IMR-90 (cell line): Measurements from ENCODE around the gene TIMELESS. TPM values are rescaled to one million over a fixed set of nuclear protein-coding genes. Genes with fewer than 3 reads are reported as not detected.

Experiments
- ATAC-seq: fragments of 200-7000 bp; cut with Tn5 transposase; 2 replicates; pipeline ENCODE4 v1.9.1; 2020; ENCODE audit warnings: low read depth, mild to moderate bottlenecking, moderate library complexity
- BruUV-seq: library from RNA; stranded (reverse); fragments of 400-500 nt; replicated peaks from 2 replicates; lab custom pipeline; 2021; lab: Mats Ljungman, UMichigan
- CTCF ChIA-PET: fragments of 300-600 bp; formaldehyde crosslinking; extraction: SDS; loops from one replicate; lab custom pipeline; 2021; ENCODE audit warnings: antibody characterized with exemption; lab: Yijun Ruan, JAX
- POLR2A ChIA-PET: fragments of 300-600 bp; sonication (Branson Sonifier 250); formaldehyde crosslinking; loops from one replicate; lab custom pipeline; 2022; ENCODE audit warnings: antibody characterized with exemption; ENCODE audit not compliant: unreplicated experiment; lab: Charles Lee
- DNase-seq: peaks from one replicate; pipeline ENCODE4 v3.0.0; 2013
- H2AFZ ChIP-seq: replicated peaks from 2 replicates; pipeline ENCODE3; 2013; ENCODE audit warnings: low read length, mild to moderate bottlenecking; ENCODE audit not compliant: poor library complexity
- H2AK5ac ChIP-seq: 2 replicates; pipeline ENCODE4 v1.6.1; 2013; ENCODE audit warnings: low read depth, low read length, inconsistent platforms
- H2AK9ac ChIP-seq: replicated peaks from 2 replicates; pipeline ENCODE3; 2013; ENCODE audit warnings: mild to moderate bottlenecking, low read depth, low read length, moderate library complexity; ENCODE audit not compliant: poor library complexity
- H2BK120ac ChIP-seq: 2 replicates; pipeline ENCODE4 v1.6.1; 2013; ENCODE audit warnings: low read depth, low read length, inconsistent platforms
- H2BK15ac ChIP-seq: 3 replicates; pipeline ENCODE4 v1.6.1; 2013; ENCODE audit warnings: low read depth, low read length, inconsistent platforms
- H2BK20ac ChIP-seq: 2 replicates; pipeline ENCODE4 v1.6.1; 2013; ENCODE audit warnings: low read depth, mild to moderate bottlenecking, inconsistent platforms, low read length, moderate library complexity
- H2BK5ac ChIP-seq: 2 replicates; pipeline ENCODE4 v1.6.1; 2013; ENCODE audit warnings: mild to moderate bottlenecking, low read depth, low read length, inconsistent platforms; ENCODE audit not compliant: poor library complexity, severe bottlenecking
- H3K14ac ChIP-seq: replicated peaks from 2 replicates; pipeline ENCODE4 v1.6.1; 2013; ENCODE audit warnings: low read depth, low read length, inconsistent platforms
- H3K18ac ChIP-seq: 2 replicates; pipeline ENCODE4 v1.6.1; 2013; ENCODE audit warnings: low read depth, low read length, control low read depth
- H3K23ac ChIP-seq: 2 replicates; pipeline ENCODE4 v1.6.1; 2013; ENCODE audit warnings: low read depth, low read length, inconsistent platforms
- H3K27ac ChIP-seq: 2 replicates; pipeline ENCODE4 v1.5.1; 2013; ENCODE audit warnings: mild to moderate bottlenecking, control low read depth, low read length; ENCODE audit not compliant: insufficient read depth
- H3K27me3 ChIP-seq: 2 replicates; pipeline ENCODE4 v1.6.1; 2013; ENCODE audit warnings: low read length; ENCODE audit not compliant: control insufficient read depth, insufficient read depth
- H3K36me3 ChIP-seq: 2 replicates; pipeline ENCODE4 v1.6.1; 2013; ENCODE audit warnings: low read length, mixed read lengths; ENCODE audit not compliant: control insufficient read depth, insufficient read depth
- H3K4ac ChIP-seq: 2 replicates; pipeline ENCODE4 v1.6.1; 2013; ENCODE audit warnings: low read depth, low read length, inconsistent platforms
- H3K4me1 ChIP-seq: 2 replicates; pipeline ENCODE4 v1.6.1; 2013; ENCODE audit warnings: low read length, mixed read lengths; ENCODE audit not compliant: control insufficient read depth, insufficient read depth
- H3K4me2 ChIP-seq: 2 replicates; pipeline ENCODE4 v1.6.1; 2013; ENCODE audit warnings: low read depth, mild to moderate bottlenecking, control low read depth, low read length, moderate library complexity
- H3K4me3 ChIP-seq: 2 replicates; pipeline ENCODE4 v1.5.1; 2013; ENCODE audit warnings: low read depth, mild to moderate bottlenecking, control low read depth, low read length, moderate library complexity; ENCODE audit not compliant: insufficient read depth
- H3K56ac ChIP-seq: 2 replicates; pipeline ENCODE4 v1.6.1; 2013; ENCODE audit warnings: low read length, inconsistent platforms; ENCODE audit not compliant: insufficient read depth; ENCODE audit errors: extremely low read depth
- H3K79me1 ChIP-seq, 2 experiments: 2 replicates each; pipeline ENCODE4 v1.6.1; 2013; ENCODE audit warnings: low read length in 2 of 2, inconsistent platforms in 1 of 2, low read depth in 1 of 2
- H3K9ac ChIP-seq: 2 replicates; pipeline ENCODE4 v1.6.1; 2013; ENCODE audit warnings: low read depth, low read length, control low read depth
- H3K9me1 ChIP-seq: 2 replicates; pipeline ENCODE4 v1.6.1; 2013; ENCODE audit warnings: low read length, inconsistent platforms; ENCODE audit not compliant: insufficient read depth
- H3K9me3 ChIP-seq: 2 replicates; pipeline ENCODE4 v1.6.1; 2013; ENCODE audit warnings: low read length; ENCODE audit not compliant: control insufficient read depth, insufficient read depth
- H4K20me1 ChIP-seq: 2 replicates; pipeline ENCODE4 v1.6.1; 2013; ENCODE audit warnings: low read length, inconsistent platforms; ENCODE audit not compliant: insufficient read depth
- H4K5ac ChIP-seq: 2 replicates; pipeline ENCODE4 v1.6.1; 2013; ENCODE audit warnings: mild to moderate bottlenecking, low read depth, low read length, control low read depth
- H4K8ac ChIP-seq, 2 experiments: 2 replicates each; pipeline ENCODE4 v1.6.1; 2013; ENCODE audit warnings: low read depth in 2 of 2, low read length in 2 of 2, control low read depth in 1 of 2, inconsistent platforms in 1 of 2
- H4K91ac ChIP-seq: 2 replicates; pipeline ENCODE4 v1.6.1; 2013; ENCODE audit warnings: low read depth, low read length, inconsistent platforms; ENCODE audit not compliant: insufficient read depth
- CEBPB ChIP-seq: IDR thresholded peaks from 2 replicates; pipeline ENCODE4 v1.6.1; 2012; ENCODE audit warnings: low read depth, low read length, improper control_type of control experiment
- POLR2A ChIP-seq: IDR thresholded peaks from 2 replicates; pipeline ENCODE4 v1.6.1; 2012; ENCODE audit warnings: mild to moderate bottlenecking, low read depth, low read length
- WGBS, 2 experiments: methylation state at CpG; one replicate each; pipeline versions ENCODE4 v1.1.5 to v1.1.7; 2013; ENCODE audit warnings: missing lambda C conversion rate in 2 of 2; ENCODE audit not compliant: insufficient read length in 1 of 2; ENCODE audit errors: extremely low coverage in 2 of 2; 5-methylcytosine and 5-hydroxymethylcytosine counted together
- dilution Hi-C: fragments of 300-500 bp; cut with HindIII; formaldehyde crosslinking; loops from one replicate; pipeline ENCODE4 v1.14.3; 2018; ENCODE audit warnings: low sequenced_read_pairs; ENCODE audit not compliant: unreplicated experiment
- in situ Hi-C: fragments of 300-500 bp; cut with MboI; formaldehyde crosslinking; loops from 3 replicates; pipeline ENCODE4 v1.14.3; 2019; ENCODE audit warnings: low sequenced_read_pairs, inconsistent platforms, mixed read lengths
- intact Hi-C: fragments of 100-400 bp; cut with micrococcal nuclease; formaldehyde crosslinking; loops from 2 replicates; pipeline ENCODE4 v1.10.0; 2022
- polyA plus RNA-seq, 3 experiments: library from polyadenylated mRNA; depleted of rRNA; stranded (reverse); fragments of >200 nt; gene quantifications; 2 replicates each; pipeline ENCODE4 v1.2.3, GENCODE V29; 2012; ENCODE audit warnings: low replicate concordance in 1 of 3
- total RNA-seq: library from RNA; depleted of rRNA; stranded (reverse); fragments of >200 nt; gene quantifications from 2 replicates; pipeline ENCODE4 v1.2.3, GENCODE V29; 2012

Gene TIMELESS
- total and polyA plus RNA-seq, 2 of the 4 experiments (the other 2 are of a cell fraction), result 7.3 to 10.4 TPM

GRCh38 chr12:56488041-56488955 lies 39.1 kb upstream of the TIMELESS start, which contains the start of gene GLS2:
Gene GLS2 (minus strand): TSS chr12:56488161. CDS start chr12:56488118, 43 bp downstream.
- Histone ChIP-seq H3K14ac (no peak within 1 kb of the TSS), H3K4me2 (peak within 1 kb of the TSS; percentile 95), H4K20me1 (no peaks in the 10 kb centered on the region), H2AK5ac (no peak within 1 kb of the TSS), H3K27ac (no peak within 1 kb of the TSS), H2BK120ac (no peak within 1 kb of the TSS), H2AK9ac (peak within 1 kb of the TSS; percentile 53), H4K5ac (no peak within 1 kb of the TSS), H3K9me1 (0 out of 2 replicates have a peak, but pooled peaks cover 2% of the 10 kb centered on the region), H2AFZ (peak within 1 kb of the TSS; percentile 76), H3K27me3 (peaks cover 32% of the 10 kb centered on the region), H4K8ac (no peak within 1 kb of the TSS), H3K9me3 (0 out of 2 replicates have a peak, but pooled peaks cover 2% of the 10 kb centered on the region), H3K9ac (peak within 1 kb of the TSS; percentile 34; the same call in 1 of the 2 replicates), H3K4me3 (peak within 1 kb of the TSS; percentile 34), H3K18ac (no peak within 1 kb of the TSS), H3K56ac (no peak within 1 kb of the TSS), H2BK15ac (no peak within 1 kb of the TSS), H4K91ac (no peak within 1 kb of the TSS), H2BK5ac (no peak within 1 kb of the TSS), H3K4ac (no peak within 1 kb of the TSS), H3K4me1 (peaks cover 2% of the 10 kb centered on the region; the same call in 1 of the 2 replicates), H3K36me3 (no peaks in the 10 kb centered on the region), H3K79me1 (no peaks in the 10 kb centered on the region), H3K23ac (0 out of 2 replicates have a peak within 1 kb of the TSS, but pooled peaks have one; percentile 42), H2BK20ac (no peak within 1 kb of the TSS)
- ChIA-PET POLR2A (interaction anchor here (0.6 kb wide), 1 partner anchor 226 kb away, joined by 16 read pairs; no protein-coding TSS in a partner anchor), CTCF (interaction anchor here (0.6 kb wide), 1 partner anchor 82 kb away, joined by 3 read pairs; no protein-coding TSS in a partner anchor)
- 9% methylated on average over 23 of the region's 59 CpGs; no CpG with 5 or more reads in 1 of the 2 experiments for WGBS, 2 experiments
- intact Hi-C loops (no loop called here), in situ Hi-C loops (no loop called here), dilution Hi-C loops (no loop called here)
- TF ChIP-seq CEBPB (peak; percentile 92), POLR2A (no peak)
- BruUV-seq, result no TSS peak
- peak; percentile 73 for DNase-seq
- peak; percentile 97 for ATAC-seq
